Smooth muscle cell (in vitro differentiated cells): Measurements from ENCODE around the gene MICOS13. TPM values are rescaled to one million over a fixed set of nuclear protein-coding genes. Genes with fewer than 3 reads are reported as not detected.

Experiments
- DNase-seq: peaks from one replicate; lab custom pipeline; 2025; ENCODE audit not compliant: unreplicated experiment; lab: John Stamatoyannopoulos, UW
- H2AFZ ChIP-seq: fragments of 200-600 bp; sonication (generic); 2 replicates; pipeline ENCODE4 v1.6.0; 2016; ENCODE audit warnings: antibody characterized with exemption, low read depth, mild to moderate bottlenecking
- H3F3A ChIP-seq: fragments of 200-600 bp; sonication (generic); 2 replicates; pipeline ENCODE4 v1.6.0; 2017; ENCODE audit warnings: antibody characterized with exemption, low read depth
- H3K27ac ChIP-seq: fragments of 200-600 bp; sonication (generic); 2 replicates; pipeline ENCODE4 v1.5.1; 2016; ENCODE audit warnings: low read depth, mild to moderate bottlenecking
- H3K27me3 ChIP-seq: fragments of 200-600 bp; sonication (generic); 2 replicates; pipeline ENCODE4 v1.6.1; 2016; ENCODE audit warnings: low read depth, mild to moderate bottlenecking
- H3K36me3 ChIP-seq: fragments of 200-600 bp; sonication (generic); 2 replicates; pipeline ENCODE4 v1.5.1; 2016; ENCODE audit warnings: low read depth
- H3K4me1 ChIP-seq: fragments of 200-600 bp; sonication (generic); 2 replicates; pipeline ENCODE4 v1.5.1; 2016; ENCODE audit warnings: low read depth
- H3K4me2 ChIP-seq: fragments of 200-600 bp; sonication (generic); 2 replicates; pipeline ENCODE4 v1.6.0; 2016; ENCODE audit warnings: mild to moderate bottlenecking
- H3K4me3 ChIP-seq: fragments of 200-600 bp; sonication (generic); 2 replicates; pipeline ENCODE4 v1.5.1; 2016; ENCODE audit warnings: mild to moderate bottlenecking
- H3K79me2 ChIP-seq: fragments of 200-600 bp; sonication (generic); 2 replicates; pipeline ENCODE4 v1.6.0; 2016; ENCODE audit warnings: low read depth, mild to moderate bottlenecking
- H3K9ac ChIP-seq: fragments of 200-600 bp; sonication (generic); 2 replicates; pipeline ENCODE4 v1.6.0; 2016; ENCODE audit warnings: low read depth
- H3K9me3 ChIP-seq: fragments of 200-600 bp; sonication (generic); replicated peaks from 2 replicates; pipeline ENCODE4 v1.5.1; 2016; ENCODE audit warnings: low read depth
- H4K20me1 ChIP-seq: fragments of 200-600 bp; sonication (generic); 2 replicates; pipeline ENCODE4 v1.6.0; 2016; ENCODE audit warnings: low read depth
- WGBS: methylation state at CpG from one replicate; pipeline ENCODE4 v1.1.7; 2016; ENCODE audit warnings: low lambda C conversion rate; 5-methylcytosine and 5-hydroxymethylcytosine counted together
- polyA plus RNA-seq: library from polyadenylated mRNA; unstranded; fragments of >200 nt; fragmentation: Nextera tagmentation; extraction: Ambion mirVana; gene quantifications from 2 replicates; pipeline ENCODE4 v1.2.1, GENCODE V29; 2016
- total RNA-seq: library from RNA; depleted of rRNA; stranded (reverse); fragments of >200 nt; gene quantifications from 2 replicates; pipeline ENCODE4 v1.2.3, GENCODE V29; 2014
- TF ChIP-seq, protein P1 (sequence below): fragments of 200-600 bp; sonication (generic); IDR thresholded peaks from 2 replicates; pipeline ENCODE4 v1.5.1; 2017; ENCODE audit warnings: borderline replicate concordance, mild to moderate bottlenecking, antibody characterized with exemption; ENCODE audit not compliant: insufficient read depth, poor library complexity, severe bottlenecking

MICOS13 gene
- total and polyA plus RNA-seq, 2 experiments from 2014 or later, result 45.2 to 151 TPM

DNA sequence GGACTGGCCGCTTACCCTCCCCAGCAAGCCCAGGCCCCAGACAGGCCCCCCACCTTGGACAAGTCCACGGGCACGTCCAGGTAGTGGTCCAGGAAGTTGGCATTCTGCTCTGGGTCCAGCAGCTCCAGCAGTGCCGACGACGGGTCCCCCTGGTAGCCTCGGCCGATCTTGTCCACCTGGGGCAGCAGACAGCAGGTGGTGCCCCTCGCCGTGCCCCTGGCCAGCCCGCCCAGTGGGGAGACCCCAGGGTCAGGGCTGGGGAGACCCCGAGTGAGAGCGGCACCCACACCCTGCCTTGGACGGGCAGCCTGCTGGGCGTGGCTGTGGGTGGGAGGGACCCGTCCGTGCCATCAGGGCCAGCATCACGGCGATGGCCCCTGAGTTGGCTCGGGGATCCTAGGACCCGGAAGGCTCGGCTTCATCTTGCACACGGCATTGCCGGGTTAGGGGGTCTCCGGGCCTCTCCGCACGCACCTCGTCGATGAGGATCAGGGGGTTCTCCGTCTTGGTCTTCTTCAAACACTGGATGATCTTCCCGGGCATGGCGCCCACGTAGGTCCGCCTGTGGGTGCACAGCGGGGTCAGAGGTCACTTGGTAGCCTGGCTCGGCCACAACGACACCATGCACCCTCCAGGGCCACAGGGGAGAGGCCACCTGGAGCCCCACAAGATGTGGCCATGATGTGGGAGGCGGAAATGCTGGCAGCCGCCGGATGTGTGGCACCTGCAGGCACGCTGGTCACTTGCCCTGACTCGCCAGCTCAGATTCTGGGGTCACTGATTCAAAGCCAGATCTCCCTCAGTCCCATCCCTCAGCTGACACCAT lies 16.1 kb upstream of the MICOS13 start:
- peaks cover 44% of the 10 kb centered on the region for H3K79me2 ChIP-seq
- H3K27ac ChIP-seq, result no peak overlapping the region
- 93% methylated on average over 39 of the region's 42 CpGs for WGBS
- no peak overlapping the region for H3K4me2 ChIP-seq
- H4K20me1 ChIP-seq, result peaks cover 87% of the 10 kb centered on the region
- H3K36me3 ChIP-seq, result no peaks in the 10 kb centered on the region
- DNase-seq, result no peak
- no peak overlapping the region for H3K9ac ChIP-seq
- no peaks in the 10 kb centered on the region for H3K27me3 ChIP-seq
- H3F3A ChIP-seq, result peaks cover 8% of the 10 kb centered on the region
- H2AFZ ChIP-seq, result no peak overlapping the region
- peaks cover 8% of the 10 kb centered on the region for H3K4me1 ChIP-seq
- no peak overlapping the region for H3K4me3 ChIP-seq
- TF ChIP-seq, protein P1, sequence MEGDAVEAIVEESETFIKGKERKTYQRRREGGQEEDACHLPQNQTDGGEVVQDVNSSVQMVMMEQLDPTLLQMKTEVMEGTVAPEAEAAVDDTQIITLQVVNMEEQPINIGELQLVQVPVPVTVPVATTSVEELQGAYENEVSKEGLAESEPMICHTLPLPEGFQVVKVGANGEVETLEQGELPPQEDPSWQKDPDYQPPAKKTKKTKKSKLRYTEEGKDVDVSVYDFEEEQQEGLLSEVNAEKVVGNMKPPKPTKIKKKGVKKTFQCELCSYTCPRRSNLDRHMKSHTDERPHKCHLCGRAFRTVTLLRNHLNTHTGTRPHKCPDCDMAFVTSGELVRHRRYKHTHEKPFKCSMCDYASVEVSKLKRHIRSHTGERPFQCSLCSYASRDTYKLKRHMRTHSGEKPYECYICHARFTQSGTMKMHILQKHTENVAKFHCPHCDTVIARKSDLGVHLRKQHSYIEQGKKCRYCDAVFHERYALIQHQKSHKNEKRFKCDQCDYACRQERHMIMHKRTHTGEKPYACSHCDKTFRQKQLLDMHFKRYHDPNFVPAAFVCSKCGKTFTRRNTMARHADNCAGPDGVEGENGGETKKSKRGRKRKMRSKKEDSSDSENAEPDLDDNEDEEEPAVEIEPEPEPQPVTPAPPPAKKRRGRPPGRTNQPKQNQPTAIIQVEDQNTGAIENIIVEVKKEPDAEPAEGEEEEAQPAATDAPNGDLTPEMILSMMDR, result no peak
- H3K9me3 ChIP-seq, result no peaks in the 10 kb centered on the region

- no peaks in the 10 kb centered on the region for H3K36me3 ChIP-seq
- no peaks in the 10 kb centered on the region for H3K27me3 ChIP-seq
- peaks cover 10% of the 10 kb centered on the region for H3K4me1 ChIP-seq
- 93% methylated on average over 23 of the region's 28 CpGs for WGBS
- TF ChIP-seq, protein P1, result no peak
- no peak overlapping the region for H3K27ac ChIP-seq
- no peak overlapping the region for H3K4me3 ChIP-seq
- no peak overlapping the region for H2AFZ ChIP-seq
- peaks cover 94% of the 10 kb centered on the region for H4K20me1 ChIP-seq
- H3K9me3 ChIP-seq, result no peaks in the 10 kb centered on the region
- H3K79me2 ChIP-seq, result peaks cover 51% of the 10 kb centered on the region
- H3F3A ChIP-seq, result peaks cover 8% of the 10 kb centered on the region
- H3K9ac ChIP-seq, result no peak overlapping the region
- H3K4me2 ChIP-seq, result no peak overlapping the region
- no peak for DNase-seq
Observed at GRCh38 chr19:5695649-5696195, 15.4 kb upstream of the MICOS13 start.

GRCh38 chr19:5694956-5695648 lies 14.8 kb upstream of the MICOS13 start:
- no peaks in the 10 kb centered on the region for H3K36me3 ChIP-seq
- TF ChIP-seq, protein P1, result no peak
- WGBS, result 97% methylated on average over 7 of the region's 8 CpGs
- peaks cover 10% of the 10 kb centered on the region for H3K4me1 ChIP-seq
- H3K27me3 ChIP-seq, result no peaks in the 10 kb centered on the region
- H3K9ac ChIP-seq, result no peak overlapping the region
- H3F3A ChIP-seq, result peaks cover 8% of the 10 kb centered on the region
- H2AFZ ChIP-seq, result no peak overlapping the region
- peaks cover 99% of the 10 kb centered on the region for H4K20me1 ChIP-seq
- DNase-seq, result no peak
- no peak overlapping the region for H3K4me3 ChIP-seq
- peaks cover 57% of the 10 kb centered on the region for H3K79me2 ChIP-seq
- H3K4me2 ChIP-seq, result no peak overlapping the region
- no peak overlapping the region for H3K27ac ChIP-seq
- no peaks in the 10 kb centered on the region for H3K9me3 ChIP-seq
